NCI-H446 (cell line): ENCODE results near the gene CSNK1G2.
"Not testable (repeated sequence)": the region's sequence is repeated elsewhere in the genome, so short reads cannot be mapped to it uniquely, and the experiment has no call there.

Experiments used
- DNase-seq, 2 experiments: peaks; one replicate each; lab custom pipeline; 2025; lab: John Stamatoyannopoulos, UW

Gene CSNK1G2

GRCh38 chr19:1988464-1988863 lies 47.5 kb downstream of the CSNK1G2 start:
- not testable (repeated sequence) for DNase-seq

DNA sequence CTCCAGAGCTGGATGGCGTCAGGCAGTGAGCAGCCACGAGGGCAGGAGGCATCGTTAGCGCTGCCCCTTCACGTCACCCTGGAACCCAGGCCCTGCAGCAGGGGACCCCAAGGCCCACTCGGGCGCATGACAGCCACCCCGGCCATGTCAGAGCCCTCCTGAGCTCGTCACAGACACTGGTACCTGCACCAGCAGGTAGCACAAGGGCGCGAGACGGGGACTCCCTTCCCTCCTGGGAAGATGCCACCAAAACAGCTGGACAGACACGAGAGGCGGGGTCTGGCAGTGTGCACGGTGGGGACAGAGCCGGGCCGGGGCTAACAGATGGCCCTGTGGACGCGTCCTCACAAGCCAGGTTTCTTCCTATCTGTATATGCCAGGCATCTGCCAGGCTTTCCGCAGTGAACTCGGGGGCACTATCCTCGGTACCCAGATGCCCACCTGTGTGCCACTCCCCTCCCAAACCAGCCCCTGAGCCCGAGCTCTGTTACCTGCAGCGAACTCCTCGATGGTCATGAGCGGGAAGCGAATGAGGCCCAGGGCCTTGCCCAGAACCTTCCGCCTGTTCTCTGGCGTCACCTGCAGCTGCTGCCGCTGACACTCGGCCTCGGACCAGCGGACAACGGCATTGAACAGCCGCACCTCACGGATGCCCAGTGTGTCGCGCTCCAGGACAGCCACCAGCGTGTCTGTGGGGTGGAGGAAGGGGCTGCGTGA lies 48.7 kb downstream of the CSNK1G2 start:
- DNase-seq, result no peak

DNA sequence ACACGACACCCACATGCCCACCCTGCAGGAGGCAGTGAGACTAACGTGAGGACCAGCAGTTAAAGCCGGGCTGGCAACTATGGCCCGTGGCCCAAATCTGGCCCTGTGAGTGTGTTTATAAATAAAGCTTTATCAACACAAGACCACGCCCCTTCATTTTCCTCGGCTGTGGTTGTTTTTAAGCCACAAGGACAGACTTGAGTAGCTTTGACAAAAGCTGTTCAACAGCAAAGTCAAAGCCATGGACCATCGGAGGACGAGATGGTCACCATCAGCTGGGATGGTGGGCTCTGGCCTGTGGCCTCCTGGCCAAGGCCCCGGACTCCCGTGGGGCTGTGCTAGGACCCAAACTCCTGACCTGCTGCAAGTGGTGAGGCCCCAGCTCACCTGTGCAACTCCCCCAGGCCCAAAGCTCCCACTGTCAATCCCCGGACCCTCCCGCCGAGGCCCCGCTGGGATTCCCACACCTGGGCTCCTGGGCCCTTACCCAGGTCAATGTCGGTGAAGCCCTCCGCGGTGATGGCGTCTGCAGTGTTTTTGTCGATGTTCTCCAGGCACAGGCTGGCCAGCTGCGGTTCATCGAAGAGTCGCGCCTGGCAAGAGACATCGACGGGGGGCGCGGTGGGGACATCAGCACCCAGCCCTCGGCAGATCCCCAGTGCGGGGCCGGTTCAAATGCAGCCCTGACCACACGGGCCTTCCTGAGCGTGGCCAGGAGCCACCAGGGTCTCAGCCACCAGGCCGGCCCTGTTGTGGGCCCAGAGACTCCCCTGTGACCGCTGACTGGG lies 49.5 kb downstream of the CSNK1G2 start:
- DNase-seq, result no peak

GRCh38 chr19:1991018-1991913 lies 50.3 kb downstream of the CSNK1G2 start:
- no peak for DNase-seq

GRCh38 chr19:1992759-1993260 lies 51.8 kb downstream of the CSNK1G2 start:
- DNase-seq, result no peak

- DNase-seq, result no peak
Observed at GRCh38 chr19:1997353-1998233, 56.6 kb downstream of the CSNK1G2 start.

DNA sequence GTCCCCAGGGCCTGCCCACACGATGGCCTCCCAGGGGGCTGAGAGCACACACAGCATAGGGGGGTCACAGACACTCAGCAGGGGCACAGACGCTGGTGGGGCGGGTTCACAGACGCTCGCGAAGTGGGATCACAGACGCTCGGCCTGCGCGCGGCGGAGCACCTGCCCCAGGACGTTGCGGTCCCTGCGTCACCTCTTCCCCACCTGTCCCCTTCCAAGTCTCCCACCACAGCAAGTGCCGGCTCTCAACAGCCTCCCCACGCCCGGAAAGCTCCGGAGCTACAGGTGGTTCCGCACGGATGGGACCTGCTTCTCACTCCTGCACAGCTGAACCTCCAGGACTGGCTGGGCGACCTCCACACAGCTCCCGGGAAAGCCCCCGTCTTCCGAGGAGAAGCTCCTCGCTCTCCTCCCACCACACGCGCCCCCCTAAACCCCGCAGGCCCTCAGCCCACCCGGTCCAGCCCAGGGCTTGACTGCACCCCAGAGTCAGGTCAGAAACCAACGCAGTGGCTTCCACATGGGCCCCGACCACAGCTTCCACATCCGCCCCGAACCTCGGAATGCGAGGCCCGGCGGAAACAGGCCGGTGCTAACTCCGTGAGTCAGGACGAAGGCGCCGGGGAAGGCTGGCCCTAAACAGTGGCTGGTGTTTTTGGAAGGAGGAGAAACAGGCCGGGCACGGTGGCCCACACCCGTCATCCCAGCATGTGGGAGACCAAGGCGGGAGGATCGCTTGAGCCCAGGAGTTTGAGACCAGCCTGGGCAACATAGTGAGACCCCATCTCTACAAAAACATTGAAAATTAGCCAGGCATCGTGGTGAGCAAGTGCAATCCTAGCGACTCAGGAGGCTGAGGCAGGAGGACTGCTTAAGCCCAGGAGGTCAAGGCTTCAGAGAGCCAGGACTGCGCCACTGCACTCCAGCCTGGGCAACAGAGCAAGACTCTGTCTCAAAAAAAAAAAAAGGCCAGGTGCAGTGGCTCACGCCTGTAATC lies 58.0 kb downstream of the CSNK1G2 start:
- DNase-seq, result no peak

- no peak for DNase-seq
Observed at GRCh38 chr19:1999856-2000515, 59.0 kb downstream of the CSNK1G2 start.

- no peak for DNase-seq
Observed at GRCh38 chr19:2003874-2004273, 62.9 kb downstream of the CSNK1G2 start.

DNA sequence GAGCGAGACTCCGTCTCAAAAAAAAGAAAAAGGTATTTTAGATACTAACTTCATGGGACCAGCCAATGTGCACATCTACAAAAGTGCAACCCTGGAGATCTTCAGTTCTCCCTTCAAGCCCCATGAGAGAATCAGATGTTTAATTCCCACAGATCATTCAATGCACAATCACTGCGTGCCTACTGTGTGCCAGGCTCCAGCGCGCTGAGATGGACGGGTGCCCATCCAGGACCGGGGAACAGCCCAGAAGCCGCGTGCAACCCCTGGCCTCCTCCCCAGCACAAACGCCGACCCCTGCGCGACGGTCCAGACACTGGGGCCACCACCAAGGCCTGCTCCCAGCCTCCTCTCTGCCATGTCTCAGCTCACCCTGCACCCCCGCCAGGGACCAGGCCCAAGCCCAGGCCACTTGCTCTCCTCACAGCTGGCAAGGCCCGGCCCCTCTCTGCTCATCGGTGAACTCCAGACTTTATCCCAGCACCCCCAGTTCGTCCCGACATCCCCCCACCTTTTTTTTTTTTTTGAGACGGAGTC lies 69.2 kb downstream of the CSNK1G2 start:
- no peak for DNase-seq

- no peak for DNase-seq
Observed at GRCh38 chr19:2011169-2011568, 70.2 kb downstream of the CSNK1G2 start.

- no peak for DNase-seq
Observed at GRCh38 chr19:2012941-2013682, 72.1 kb downstream of the CSNK1G2 start.

- no peak for DNase-seq
Observed at GRCh38 chr19:2013683-2013961, 72.7 kb downstream of the CSNK1G2 start.

- no peak for DNase-seq
Observed at GRCh38 chr19:2014131-2014571, 73.2 kb downstream of the CSNK1G2 start.

- no peak for DNase-seq
Observed at GRCh38 chr19:2014731-2015607, 74.0 kb downstream of the CSNK1G2 start.

DNA sequence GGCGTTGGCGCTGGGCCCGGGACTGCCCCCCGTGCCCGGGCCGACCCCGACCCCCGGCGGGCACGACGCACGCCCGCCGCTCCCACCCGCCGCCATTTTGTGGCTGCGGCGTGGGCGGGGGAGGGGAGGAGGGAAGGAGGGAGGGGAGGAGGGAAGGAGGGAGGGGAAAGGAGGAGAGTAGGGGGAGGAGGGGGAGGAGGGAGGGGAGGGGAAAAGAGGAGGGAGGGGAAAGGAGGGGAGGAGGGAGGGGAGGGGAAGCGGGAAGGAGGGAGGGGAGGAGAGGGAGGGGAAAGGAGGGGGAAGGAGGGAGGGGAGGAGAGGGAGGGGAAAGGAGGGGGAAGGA lies 74.6 kb downstream of the CSNK1G2 start, which contains the start of gene BTBD2:
TSS of gene BTBD2 (minus strand) at position 107 of the 343 bp plus-strand sequence. CDS start at position 96, 11 bp downstream.
- peak in 1 of 2 experiments; percentile 73 for DNase-seq

GRCh38 chr19:2016041-2016807 lies 75.3 kb downstream of the CSNK1G2 start:
- peak; percentile 34 to 78 for DNase-seq
